GM12873 (cell line): ENCODE measurements around the gene SH3BP4.

Source experiments
- TF ChIP-seq, protein P1 (sequence below): IDR thresholded peaks from 2 replicates; pipeline ENCODE4 v1.5.1; 2012; ENCODE audit warnings: low read depth, mild to moderate bottlenecking, moderate library complexity, low read length, control low read depth; ENCODE audit not compliant: insufficient read depth; ENCODE audit errors: missing control alignments

Gene SH3BP4

DNA sequence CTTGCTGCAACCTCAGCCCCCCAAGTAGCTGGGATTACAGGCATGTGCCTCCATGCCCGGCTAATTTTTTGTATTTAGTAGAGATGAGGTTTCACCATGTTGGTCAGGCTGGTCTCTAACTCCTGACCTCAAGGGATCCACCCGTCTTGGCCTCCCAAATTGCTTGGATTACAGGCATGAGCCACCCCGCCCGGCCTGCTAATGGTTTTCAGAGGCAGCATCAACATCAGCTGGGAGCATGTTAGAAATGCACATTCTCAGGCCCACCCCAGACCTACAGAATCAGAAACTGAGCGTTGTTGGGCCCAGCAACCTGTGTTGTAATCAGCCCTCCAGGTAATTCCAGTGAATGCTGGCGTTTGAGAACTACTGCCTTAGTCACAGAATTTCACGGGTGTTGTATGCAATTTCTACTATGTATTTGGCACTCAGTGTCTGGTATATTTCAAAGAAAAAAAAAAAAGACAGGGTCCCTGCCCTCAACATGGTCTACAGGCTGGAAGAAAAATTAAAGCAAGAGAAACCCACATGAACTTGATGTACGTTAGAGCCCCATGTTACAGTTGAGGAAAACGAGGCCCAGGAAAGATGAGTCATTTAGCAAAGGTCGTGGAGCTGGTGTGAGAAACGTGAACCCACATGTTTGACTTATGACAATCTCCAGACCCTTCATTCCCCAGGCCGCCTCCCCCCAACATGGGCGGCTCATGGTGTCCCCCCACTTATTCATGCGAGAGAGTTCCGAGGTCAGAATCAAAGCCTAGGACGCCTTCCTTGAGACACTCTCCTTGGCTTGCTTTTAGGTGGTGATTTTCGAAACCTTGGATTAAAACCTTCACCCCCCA is 35.3 kb downstream of the SH3BP4 start:
- TF ChIP-seq, protein P1, sequence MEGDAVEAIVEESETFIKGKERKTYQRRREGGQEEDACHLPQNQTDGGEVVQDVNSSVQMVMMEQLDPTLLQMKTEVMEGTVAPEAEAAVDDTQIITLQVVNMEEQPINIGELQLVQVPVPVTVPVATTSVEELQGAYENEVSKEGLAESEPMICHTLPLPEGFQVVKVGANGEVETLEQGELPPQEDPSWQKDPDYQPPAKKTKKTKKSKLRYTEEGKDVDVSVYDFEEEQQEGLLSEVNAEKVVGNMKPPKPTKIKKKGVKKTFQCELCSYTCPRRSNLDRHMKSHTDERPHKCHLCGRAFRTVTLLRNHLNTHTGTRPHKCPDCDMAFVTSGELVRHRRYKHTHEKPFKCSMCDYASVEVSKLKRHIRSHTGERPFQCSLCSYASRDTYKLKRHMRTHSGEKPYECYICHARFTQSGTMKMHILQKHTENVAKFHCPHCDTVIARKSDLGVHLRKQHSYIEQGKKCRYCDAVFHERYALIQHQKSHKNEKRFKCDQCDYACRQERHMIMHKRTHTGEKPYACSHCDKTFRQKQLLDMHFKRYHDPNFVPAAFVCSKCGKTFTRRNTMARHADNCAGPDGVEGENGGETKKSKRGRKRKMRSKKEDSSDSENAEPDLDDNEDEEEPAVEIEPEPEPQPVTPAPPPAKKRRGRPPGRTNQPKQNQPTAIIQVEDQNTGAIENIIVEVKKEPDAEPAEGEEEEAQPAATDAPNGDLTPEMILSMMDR, result no peak

DNA sequence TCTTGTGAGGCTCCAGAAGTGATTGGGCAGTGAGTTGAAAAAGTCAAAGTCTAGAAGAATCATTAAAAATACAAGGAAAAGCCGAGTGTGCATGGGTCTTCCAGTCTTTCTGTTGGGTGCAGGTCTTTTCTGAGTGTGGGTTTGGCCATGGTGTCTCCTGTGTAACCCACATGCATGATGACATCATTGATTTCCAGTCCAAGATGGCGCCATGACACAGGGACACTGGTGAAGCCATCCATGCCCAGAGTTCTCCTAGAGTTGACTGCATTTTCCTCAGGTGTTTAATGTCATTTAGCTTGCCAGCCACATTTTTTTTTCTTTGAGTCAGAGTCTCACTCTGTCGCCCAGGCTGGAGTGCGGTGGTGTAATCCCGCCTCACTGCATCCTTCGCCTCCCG is 35.9 kb downstream of the SH3BP4 start:
- TF ChIP-seq, protein P1, result no peak

DNA sequence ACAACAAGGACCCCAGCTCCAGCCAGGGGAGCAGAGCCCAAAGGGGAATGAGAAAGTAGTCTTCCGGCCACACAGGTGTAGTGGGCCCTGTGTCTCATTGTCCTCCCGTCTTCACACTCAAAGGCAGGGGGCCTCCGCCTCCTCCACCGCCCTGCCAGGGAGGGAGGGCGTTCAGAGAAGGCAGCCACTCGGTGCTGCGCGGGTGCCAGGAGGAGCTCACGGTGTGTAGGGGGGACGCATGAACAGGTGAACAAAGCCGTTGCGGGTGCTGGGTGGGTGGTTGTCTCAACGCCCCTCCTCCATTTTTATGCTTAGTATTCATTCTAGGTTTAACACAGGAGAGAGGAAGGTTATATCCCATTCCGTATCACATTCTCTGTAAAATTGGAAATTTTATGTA is 36.7 kb downstream of the SH3BP4 start:
- TF ChIP-seq, protein P1, result no peak

DNA sequence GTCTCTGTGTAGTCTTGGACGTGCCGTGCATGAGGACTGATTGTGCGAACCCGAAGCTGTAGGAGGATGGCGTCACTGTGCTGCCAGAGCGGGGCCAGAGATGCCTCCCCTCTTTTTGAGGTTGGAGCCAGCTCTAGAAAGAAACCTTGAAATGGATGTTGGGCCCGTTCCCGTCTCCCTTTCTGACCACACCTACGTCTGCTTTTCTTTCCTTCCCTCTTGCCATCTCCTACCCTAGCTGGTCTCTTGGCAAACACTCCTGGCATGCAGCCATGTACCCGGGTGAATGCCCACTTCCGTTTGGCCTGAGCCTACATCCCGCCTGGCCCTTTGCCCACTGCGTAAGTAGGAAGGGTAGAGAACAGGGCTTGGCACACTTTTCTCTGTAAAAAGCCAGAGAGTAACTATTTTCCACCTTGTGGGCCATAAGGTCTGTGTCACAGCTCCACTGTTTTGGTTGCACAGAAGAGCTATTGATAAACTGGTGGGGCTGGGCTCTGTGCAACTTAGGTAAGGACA is 37.4 kb downstream of the SH3BP4 start:
- TF ChIP-seq, protein P1, result no peak

DNA sequence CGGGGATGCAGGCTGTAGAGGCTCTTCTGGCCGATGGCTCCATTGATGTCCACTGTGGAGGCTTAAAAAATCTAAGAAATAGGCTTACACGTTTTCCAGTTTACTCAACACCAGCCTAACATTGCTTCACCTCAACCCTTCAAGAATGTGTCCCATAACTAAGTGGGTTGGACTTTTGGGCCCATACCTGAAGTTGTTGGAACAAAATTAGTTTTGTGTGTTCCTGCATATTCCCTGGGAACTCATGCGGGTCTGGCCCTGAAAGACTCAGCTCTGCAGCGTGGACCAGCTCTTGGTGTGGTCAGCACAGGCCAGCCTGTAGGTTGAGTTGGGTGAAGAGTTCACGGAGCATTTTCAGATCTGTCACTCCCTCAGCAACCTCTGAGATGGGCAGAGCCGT is 38.5 kb downstream of the SH3BP4 start:
- TF ChIP-seq, protein P1, result no peak

DNA sequence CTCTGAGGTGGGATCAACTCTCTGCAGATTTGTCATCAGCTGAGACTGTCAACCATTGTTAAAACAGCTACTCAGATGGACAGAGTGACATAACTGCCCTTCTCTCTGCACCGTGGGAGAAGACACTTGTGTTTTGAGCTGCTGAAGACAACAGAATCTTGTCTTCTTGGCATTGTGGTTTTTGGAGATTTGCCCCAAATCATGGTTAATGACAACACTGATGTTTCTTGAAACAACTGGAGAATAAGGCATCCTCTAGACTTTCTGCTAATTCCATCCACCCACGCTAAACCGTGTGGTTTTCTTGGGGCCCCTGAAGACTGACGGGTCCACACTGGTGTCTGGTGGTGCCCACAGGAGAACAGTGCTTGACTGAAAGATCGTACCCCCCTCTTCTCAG is 39.5 kb downstream of the SH3BP4 start:
- TF ChIP-seq, protein P1, result no peak

DNA sequence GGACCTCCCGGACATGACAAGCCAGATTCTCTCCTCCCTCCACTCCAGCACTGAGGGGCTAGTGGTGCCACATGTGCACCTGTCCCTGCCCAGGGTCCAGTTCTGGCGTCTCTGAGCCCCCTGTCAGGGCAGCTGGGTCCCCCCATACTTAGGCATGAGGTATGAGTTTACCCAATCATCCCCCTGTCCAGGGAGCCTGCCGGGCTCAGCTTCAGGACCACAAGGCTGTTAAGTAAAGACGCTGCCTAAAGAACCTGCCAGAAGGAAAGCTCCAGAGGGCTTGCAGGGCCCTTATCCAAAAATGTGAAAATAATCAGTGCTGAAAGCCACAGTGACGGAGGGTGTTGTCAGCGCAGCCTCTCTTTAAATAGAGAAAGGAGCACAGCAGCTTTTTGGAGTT is 40.0 kb downstream of the SH3BP4 start:
- TF ChIP-seq, protein P1, result no peak
